ENCODE results near the gene ZNF862. TPM values are rescaled to one million over a fixed set of nuclear protein-coding genes. Genes with fewer than 3 reads are reported as not detected.

Gene ZNF862
- total and polyA plus RNA-seq, 2 of the 8 experiments (the other 6 are each of a cell fraction or from before 2014, with no cell fraction given) = 1.8 to 3.9 TPM

- WGBS, 2 experiments (ENCODE audit: extremely low coverage in 1 of 2, insufficient coverage in 1 of 2, insufficient read length in 1 of 2, insufficient replicate concordance in 2 of 2, low coverage in 1 of 2, low lambda C conversion rate in 2 of 2, missing lambda C conversion rate in 1 of 2) = 96% methylated on average over 5 of the region's 5 CpGs; no CpG with 5 or more reads in 1 of the 2 experiments
- peaks cover 10% of the 10 kb centered on the region; the same call in 1 of the 2 replicates for H3K23me2 ChIP-seq (ENCODE audit: low read depth, low read length)
- H2BK120ac ChIP-seq (replicated peaks; ENCODE audit: low read depth, low read length) = no peak overlapping the region
- TF ChIP-seq GABPA (IDR thresholded peaks at IDR 0.05; ENCODE audit: borderline replicate concordance, insufficient read depth, low read length) (no peak), POU5F1 (IDR thresholded peaks at IDR 0.05; ENCODE audit: low read depth, low read length) (no peak), CHD2 (IDR thresholded peaks at IDR 0.05; ENCODE audit: low read length) (no peak), PHF8 (conservative IDR thresholded peaks at IDR 0.05; ENCODE audit: low read depth, low read length) (no peak), KDM5A (IDR thresholded peaks at IDR 0.05; ENCODE audit: low read length) (no peak), BACH1 (IDR thresholded peaks at IDR 0.05; ENCODE audit: low read length) (no peak), CBX5 (IDR thresholded peaks at IDR 0.05; ENCODE audit: low read depth, low read length) (no peak), CREB1 (IDR thresholded peaks at IDR 0.05) (no peak), JUND (IDR thresholded peaks at IDR 0.05; ENCODE audit: low read length) (no peak), RXRA (IDR thresholded peaks at IDR 0.05; ENCODE audit: insufficient read depth, low read depth, low read length) (no peak), CEBPB (IDR thresholded peaks at IDR 0.05; ENCODE audit: low read depth, low read length) (no peak), POLR2AphosphoS5 (IDR thresholded peaks at IDR 0.05; ENCODE audit: low read depth, low read length) (no peak), CTBP2 (IDR thresholded peaks at IDR 0.05; ENCODE audit: borderline replicate concordance, insufficient read depth, insufficient read length, low read length) (no peak), SP4 (IDR thresholded peaks at IDR 0.05; ENCODE audit: low read length) (no peak), SIN3A (conservative IDR thresholded peaks at IDR 0.05 in 1 of 2, IDR thresholded peaks at IDR 0.05 in 1 of 2; ENCODE audit: low read depth in 1 of 2, low read length in 2 of 2) (no peak)
- H2AK5ac ChIP-seq (ENCODE audit: low read depth, low read length) = no peak overlapping the region
- peak overlapping the region; percentile 45; the same call in 1 of the 2 replicates for H4K8ac ChIP-seq (ENCODE audit: extremely low read depth, insufficient read depth, low read length)
- no peak overlapping the region for H2BK12ac ChIP-seq (ENCODE audit: low read depth, low read length)
- H3K4me3 ChIP-seq (ENCODE audit: extremely low read depth in 1 of 4, insufficient read depth in 2 of 4, low read depth in 3 of 4, low read length in 4 of 4) = no peak overlapping the region
- no peak for FAIRE-seq
- no peak overlapping the region for H3K56ac ChIP-seq (replicated peaks; ENCODE audit: insufficient read length, low read depth, low read length)
- H3K9ac ChIP-seq (replicated peaks in 1 of 4; ENCODE audit: extremely low read depth in 1 of 4, low read depth in 3 of 4, low read length in 3 of 4) = no peak overlapping the region
- H3K4me2 ChIP-seq (ENCODE audit: insufficient read depth in 1 of 2, low read depth in 2 of 2, low read length in 2 of 2) = no peak overlapping the region
- H3K4ac ChIP-seq (replicated peaks; ENCODE audit: insufficient read length, low read depth, low read length) = no peak overlapping the region
- CTCF ChIA-PET (ENCODE audit: partially characterized antibody) = interaction anchor here (1.1 to 5.5 kb wide), 5 partner anchors 8 to 133 kb away, joined by 3 to 60 read pairs (median 10); no protein-coding TSS in a partner anchor
- no peak for DNase-seq (ENCODE audit: low read depth in 1 of 2, low spot score in 2 of 2)
- no peak overlapping the region for H2BK5ac ChIP-seq (ENCODE audit: low read depth, low read length)
- H4K20me1 ChIP-seq (replicated peaks in 1 of 2; ENCODE audit: control insufficient read depth in 1 of 2, insufficient read depth in 2 of 2, low read length in 2 of 2) = no peaks in the 10 kb centered on the region
- H3K27ac ChIP-seq (ENCODE audit: low read depth, low read length) = no peak overlapping the region
- no peaks in the 10 kb centered on the region for H3K79me2 ChIP-seq (ENCODE audit: control insufficient read depth in 1 of 2, insufficient read depth in 2 of 2, low read length in 2 of 2)
- peaks cover 0 to 9% (median 4%) of the 10 kb centered on the region in 4 experiments; a peak in 5 of 7 replicates for H3K27me3 ChIP-seq (replicated peaks in 1 of 4; ENCODE audit: control insufficient read depth in 3 of 4, extremely low read depth in 1 of 4, insufficient read depth in 3 of 4, low read length in 3 of 4)
- no peak overlapping the region for H2BK20ac ChIP-seq (ENCODE audit: low read length)
- H4K5ac ChIP-seq (ENCODE audit: insufficient read length, low read depth, low read length) = no peak overlapping the region
- no peaks in the 10 kb centered on the region for H3K79me1 ChIP-seq (ENCODE audit: low read depth, low read length)
- H2BK15ac ChIP-seq (ENCODE audit: low read length) = no peak overlapping the region
- no peak overlapping the region for H3K14ac ChIP-seq (ENCODE audit: insufficient read length)
- no peak overlapping the region for H4K91ac ChIP-seq (replicated peaks; ENCODE audit: insufficient read length, low read length)
- H3K9me3 ChIP-seq (ENCODE audit: insufficient read depth in 2 of 2, low read depth in 1 of 2, low read length in 1 of 2) = no peaks in the 10 kb centered on the region
- peaks cover 0 to 3% (median 0%) of the 10 kb centered on the region in 4 experiments; a peak in 2 of 8 replicates for H3K36me3 ChIP-seq (ENCODE audit: control insufficient read depth in 2 of 4, insufficient read depth in 4 of 4, low read length in 3 of 4)
- peaks cover 0 to 12% (median 4%) of the 10 kb centered on the region in 4 experiments; a peak in 4 of 7 replicates for H3K4me1 ChIP-seq (replicated peaks in 1 of 4; ENCODE audit: control insufficient read depth in 3 of 4, insufficient read depth in 4 of 4, low read length in 3 of 4)
- H3K23ac ChIP-seq (ENCODE audit: insufficient read length) = no peak overlapping the region
- H3K18ac ChIP-seq (ENCODE audit: extremely low read depth, low read length) = no peak overlapping the region
- POLR2A ChIA-PET (ENCODE audit: partially characterized antibody) = no interaction called here
- H2AFZ ChIP-seq (ENCODE audit: low read length) = no peak overlapping the region
These were observed 31.1 kb downstream of the ZNF862 start for GRCh38 chr7:149869291-149869650.
